GM18868 (cell line): ENCODE data around the gene TAGLN2.

Experiments
- ATAC-seq: cut with Tn5 transposase; IDR thresholded peaks from one replicate; pipeline ENCODE4 v1.9.1; 2021; ENCODE audit warnings: mild to moderate bottlenecking, moderate library complexity; ENCODE audit not compliant: unreplicated experiment

The TAGLN2 gene

DNA sequence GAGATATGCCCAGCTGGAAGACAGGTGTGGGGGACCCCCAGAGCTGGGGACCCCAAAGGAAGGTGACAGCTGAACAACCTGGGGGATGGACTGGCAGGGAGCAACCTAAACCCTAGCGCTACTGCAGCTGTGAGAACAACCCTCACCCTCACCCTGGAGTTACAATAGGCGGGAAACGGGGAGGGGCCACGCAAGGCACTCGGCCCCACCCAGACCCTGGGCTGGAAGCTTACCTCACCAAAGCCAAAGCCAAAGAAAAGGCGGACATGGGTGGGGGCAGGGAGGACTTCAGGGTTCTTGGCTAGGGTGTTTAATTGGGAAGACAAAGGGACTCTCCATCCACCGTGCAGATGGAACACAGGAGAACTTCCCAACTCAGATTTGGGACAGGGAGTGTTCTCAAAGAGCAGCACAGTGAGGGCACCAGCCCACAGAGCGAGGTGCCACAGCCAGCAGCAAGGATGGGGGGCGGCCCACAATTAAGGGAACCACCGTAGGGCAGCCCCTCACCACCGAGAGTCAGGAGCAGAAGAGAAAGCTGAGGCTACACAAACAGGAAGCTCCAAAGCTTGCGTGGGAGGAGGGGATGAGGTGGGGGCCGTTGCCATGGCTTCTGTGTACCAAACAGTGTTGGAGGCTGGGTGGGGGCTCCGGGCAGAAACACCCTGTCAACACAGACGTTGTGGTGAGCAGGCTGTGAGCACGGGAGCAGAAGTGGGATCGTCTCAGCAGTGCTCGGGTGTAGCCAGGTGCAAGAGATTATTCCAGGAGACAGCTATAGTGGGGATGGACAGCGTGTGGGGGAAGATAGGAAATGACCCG is 1.9 kb downstream of the TAGLN2 start:
- peak; percentile 43 for ATAC-seq

DNA sequence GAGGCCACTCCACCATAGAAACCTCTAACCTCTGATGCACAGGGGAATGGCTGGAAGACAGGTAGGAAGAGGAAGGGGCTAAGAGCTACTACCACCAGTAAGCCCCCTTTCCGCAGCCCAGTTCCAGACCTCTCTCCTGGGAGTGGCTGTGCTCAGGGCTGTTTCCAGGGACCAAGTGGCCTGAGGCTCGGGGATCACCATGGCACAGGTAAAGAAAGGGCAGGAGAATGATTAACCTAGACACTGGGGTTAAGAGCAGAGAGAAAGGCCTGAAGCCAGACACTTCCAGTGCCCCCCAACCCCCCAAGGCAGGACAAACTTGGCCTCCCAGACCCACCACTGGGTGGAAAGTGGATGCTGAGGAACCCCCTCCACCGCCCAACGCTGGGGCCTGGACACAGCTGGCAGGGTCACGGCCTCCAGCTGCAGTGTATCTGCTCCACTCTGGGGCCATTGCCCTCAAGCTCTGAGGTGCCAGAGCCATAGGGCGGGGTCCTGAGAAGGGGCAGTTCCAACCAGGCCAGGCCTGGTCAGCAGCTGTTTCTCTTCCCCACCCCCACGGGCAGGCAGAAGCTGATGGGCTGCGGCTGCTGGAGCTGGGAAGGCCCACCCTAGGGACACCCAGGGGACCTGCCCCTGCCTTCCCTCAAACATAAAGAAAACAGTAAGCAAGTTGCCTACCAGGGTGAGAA is 2.6 kb downstream of the TAGLN2 start:
- no peak for ATAC-seq

DNA sequence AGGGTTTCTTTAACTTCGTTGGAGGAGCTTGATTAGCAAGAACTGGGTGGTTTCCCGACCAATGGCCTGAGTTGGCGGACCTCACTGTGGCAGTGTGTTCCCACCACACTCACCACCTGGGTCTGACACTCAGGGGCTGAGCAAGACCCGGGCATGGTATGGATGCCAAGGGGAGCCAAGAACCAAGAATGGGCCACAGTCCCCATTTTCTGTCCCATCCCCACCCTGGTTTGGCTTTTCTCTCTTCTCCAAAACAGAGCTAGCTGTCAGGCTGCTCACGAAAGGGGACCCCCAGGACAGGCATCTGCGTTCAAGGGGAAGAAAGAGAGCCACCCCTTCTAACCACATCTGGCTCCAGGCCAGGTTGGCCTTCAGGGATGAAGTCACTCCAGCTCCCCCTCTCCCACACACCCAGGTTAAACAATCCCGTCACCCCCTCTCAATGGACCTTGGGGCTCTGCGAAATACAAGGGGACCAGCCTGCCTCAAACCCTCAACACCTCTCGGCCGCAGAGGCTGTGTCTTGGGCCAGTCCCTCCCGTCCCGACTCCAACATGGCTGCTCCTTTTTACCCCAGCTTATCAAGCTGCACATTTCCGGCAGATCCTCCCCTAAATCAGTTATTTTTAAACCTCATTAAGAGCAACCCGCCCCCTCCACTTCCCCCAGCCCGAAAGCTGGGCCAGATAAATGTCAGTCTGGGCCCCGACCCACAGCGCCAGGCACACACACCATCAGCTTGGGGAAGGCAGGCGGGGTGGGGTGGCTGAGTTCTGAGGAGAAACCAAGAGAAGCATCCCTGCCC is 3.4 kb downstream of the TAGLN2 start:
- peak; percentile 17 for ATAC-seq

DNA sequence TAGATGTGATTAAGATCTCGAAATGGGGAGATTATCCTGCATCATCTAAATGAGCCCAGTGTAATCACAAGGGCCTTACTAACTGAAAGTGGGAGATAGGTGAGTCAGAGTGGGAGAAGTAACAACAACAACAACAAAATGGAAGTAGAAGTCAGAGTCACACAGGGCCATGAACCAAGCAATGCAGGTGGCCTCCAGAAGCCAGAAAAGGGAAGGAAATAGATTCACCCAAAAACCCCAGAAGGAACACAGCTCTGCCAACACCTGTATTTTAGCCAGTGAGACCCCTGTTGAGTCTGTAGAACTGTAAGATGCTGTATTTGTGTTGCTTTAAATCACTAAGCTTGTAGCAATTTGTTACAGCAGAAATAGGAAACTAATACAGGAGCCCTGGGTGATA is 4.1 kb downstream of the TAGLN2 start:
- ATAC-seq: peak; percentile 28

DNA sequence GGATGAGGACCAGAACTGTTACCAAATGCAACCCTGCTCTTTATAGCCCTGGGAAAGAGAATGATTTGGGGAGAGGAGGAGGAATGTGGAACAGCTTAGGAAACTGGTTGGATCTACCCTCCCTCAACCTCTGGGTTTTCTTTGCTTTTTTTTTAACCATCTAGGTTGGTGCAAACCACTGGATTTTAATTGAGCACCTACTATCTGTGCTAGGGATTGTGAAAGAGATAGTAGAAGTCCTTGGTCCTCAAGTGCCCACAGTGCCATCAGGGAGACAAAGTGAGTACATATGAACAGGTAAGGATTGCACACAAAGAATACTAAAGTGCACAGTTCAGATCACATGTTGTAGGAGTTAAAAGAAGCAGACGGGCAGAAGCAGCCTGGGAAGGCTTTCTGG is 4.7 kb downstream of the TAGLN2 start:
- no peak for ATAC-seq

DNA sequence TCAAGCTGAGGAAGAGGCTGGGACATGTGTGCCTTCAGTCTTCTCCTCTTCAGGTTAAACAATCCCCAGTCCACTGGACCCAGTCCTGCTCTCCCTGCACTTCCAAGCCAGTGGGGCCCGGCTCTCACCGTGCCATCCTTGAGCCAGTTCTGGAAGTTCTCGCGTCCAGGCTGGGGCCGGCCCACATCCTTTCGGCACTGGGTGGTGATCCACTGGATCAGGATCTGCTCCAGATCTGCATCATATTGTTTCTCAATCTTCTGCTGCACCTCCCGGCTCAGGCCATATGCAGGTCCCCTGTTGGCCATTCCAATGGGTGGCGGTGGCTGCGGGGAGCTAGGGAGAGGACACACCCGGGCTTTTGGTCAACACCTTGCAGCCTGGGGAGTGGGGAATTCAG is 5.1 kb downstream of the TAGLN2 start:
- no peak for ATAC-seq

DNA sequence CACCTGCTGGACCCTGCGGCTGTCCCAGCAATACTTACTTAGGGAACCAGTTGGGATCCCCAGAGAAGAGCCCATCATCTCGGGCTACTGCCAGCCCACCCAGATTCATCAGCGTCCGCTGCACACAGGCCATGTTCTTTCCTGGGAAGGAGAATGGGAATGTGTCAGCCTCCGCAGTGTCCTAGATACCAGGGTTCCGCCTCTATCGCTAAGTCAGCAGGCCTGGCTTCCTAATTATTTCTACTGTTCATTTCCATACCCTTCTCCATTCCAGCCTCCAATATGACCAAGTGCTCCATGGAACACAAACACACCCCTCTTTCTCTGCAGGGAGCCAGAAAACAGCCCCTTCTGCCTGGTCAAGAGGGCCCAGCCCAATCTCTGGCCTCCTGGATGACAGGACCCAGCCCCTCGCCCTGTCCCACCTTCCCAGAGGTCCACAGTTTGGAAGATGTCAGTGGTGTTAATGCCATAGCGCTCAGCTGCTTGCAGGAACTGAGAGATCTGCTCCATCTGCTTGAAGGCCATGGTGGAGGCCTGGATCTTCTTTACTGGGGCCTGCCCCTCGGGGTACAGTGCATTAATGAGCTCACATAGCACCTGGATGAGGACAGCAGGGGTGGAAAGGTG is 6.0 kb downstream of the TAGLN2 start:
- no peak for ATAC-seq

DNA sequence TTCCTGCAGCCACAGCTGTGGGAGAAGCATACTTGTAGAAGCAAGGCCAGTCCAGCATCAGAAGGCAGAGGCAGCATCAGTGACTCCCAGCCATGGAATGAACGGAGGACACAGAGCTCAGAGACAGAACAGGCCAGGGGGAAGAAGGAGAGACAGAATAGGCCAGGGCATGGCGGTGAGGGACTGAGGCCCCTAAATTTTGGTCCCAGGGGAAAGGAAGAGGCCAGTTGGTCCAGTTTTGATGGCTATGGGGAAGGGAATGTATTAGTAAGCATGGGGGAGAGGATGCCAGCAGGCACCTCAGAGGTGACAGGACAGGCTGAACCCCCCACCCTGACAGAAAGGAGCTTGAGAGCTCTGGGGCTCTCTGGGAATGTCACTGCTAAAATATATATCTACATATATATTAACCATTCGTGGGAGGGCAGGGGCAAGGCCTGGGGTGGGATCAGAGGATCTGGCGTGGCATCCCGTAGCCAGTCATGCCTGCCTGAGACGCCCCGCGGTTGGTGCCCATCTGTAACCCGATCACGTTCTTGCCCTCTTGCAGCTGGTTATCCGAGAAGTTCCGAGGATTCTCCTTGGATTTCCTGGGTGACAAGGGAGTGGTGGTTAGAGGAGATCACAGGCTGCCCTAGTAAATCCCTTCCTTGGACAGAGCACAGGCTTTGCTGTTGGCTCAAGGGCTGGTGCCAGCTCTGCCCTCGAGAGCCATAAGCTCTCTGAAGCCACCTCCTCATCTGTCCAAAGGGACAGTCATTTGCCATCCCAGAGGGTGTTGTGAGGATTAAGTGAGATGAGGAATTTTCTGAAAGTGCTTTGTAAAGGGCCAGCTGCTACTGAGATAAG is 6.7 kb downstream of the TAGLN2 start:
- no peak for ATAC-seq

DNA sequence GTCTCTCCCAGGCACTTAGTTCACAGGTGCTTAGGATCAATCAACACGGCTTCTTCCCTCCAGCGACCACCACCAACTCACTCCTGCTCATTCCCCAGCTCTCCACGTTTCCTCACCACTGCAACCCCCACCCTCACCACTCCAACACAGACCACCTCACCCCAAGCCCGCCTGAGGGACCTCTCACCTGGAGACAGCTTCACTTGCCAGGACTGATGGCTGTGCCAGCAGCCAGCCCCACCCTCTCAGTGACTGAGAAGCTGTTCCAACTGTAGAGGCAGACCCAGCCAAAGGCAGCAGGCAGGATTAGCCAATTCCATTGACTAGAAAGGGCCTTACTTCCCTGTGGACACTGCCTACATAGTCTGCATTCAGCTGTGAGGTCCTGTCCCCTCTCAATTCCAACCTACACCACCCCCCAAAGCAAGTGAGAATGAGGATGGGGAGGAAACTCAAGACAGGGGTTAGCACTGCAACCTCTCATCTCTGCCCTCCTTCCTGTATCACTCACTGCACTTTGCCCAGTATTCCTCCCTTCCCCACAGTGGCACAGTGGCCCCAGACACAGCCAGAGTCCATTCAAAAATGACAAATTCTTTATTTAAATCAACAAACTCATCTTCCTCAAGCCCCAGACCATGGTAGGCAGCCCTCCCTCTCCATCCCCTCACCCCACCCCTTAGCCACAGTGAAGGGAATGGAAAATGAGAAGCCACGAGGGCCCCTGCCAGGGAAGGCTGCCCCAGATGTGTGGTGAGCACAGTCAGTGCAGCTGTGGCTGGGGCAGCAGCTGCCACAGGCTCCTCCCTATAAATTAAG is 7.6 kb downstream of the TAGLN2 start:
- no peak for ATAC-seq

DNA sequence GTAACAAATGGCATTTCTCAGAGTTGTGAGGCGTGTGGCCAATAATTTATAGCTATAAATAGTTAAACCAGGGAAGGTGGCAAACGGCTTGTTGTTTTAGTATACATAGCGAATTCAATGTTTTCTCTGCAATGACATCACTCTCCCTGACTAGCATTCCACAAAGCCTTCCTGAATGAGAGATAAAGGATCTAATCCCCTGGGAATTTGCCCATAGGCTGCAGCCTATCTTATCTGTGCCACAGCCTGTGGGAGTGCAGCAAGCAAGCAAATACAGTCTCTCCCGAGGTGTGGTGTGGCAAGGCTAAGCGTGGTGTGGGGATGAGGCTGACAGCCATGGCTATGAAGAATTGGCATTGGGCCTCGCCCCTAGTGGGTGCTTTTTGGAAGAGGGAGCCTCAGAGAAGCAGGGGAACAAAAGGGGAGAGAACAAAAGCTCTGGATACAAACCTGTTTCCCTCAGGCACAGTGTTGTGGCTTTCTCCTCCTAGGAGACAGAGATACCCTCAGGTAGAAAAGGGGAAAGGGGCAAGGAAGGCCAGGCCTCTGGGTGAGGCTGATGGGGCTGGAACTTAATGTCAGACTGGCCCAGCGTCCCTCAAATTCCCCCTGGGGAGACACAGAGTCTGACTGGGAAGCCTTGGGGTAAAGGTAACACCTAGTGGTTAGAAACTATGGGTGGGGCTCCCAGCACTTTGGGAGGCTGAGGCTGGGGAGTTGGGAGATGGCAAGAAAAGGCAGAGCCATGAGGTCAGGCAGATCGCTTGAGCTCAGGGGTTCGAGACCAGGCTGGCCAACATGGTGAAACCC is 8.9 kb downstream of the TAGLN2 start:
- no peak for ATAC-seq

DNA sequence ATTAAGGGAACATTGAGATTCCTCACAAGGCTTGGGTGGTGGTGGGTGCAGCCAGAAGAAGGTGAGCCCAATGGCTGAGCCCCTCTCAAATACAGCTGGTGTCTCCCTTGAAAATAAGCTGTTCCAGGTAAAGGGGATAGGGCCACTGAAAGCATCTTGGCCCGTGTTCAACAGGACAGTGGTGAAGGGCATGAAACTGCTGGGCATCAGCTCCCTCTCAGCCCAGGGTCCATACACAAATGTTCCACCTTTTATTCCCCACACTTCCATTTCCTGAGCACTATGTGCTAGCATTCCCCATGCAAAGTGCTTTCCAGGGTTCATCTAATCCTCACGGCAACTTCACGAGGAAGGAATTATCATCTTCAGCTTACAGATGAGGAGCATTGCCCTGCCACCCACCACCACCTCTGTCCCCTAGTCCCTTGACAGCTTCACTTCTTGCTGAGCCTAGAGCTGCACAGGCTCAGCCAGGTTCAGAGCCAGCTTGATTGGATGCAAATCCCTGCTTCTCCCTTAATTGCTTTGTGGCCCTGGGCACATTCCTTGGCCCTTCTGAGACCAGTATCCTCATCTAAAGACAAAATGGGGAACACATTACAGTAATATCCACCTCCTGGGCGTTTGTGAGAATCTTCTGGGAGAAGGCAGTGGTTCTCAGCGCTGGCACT is 9.6 kb downstream of the TAGLN2 start:
- ATAC-seq: no peak

DNA sequence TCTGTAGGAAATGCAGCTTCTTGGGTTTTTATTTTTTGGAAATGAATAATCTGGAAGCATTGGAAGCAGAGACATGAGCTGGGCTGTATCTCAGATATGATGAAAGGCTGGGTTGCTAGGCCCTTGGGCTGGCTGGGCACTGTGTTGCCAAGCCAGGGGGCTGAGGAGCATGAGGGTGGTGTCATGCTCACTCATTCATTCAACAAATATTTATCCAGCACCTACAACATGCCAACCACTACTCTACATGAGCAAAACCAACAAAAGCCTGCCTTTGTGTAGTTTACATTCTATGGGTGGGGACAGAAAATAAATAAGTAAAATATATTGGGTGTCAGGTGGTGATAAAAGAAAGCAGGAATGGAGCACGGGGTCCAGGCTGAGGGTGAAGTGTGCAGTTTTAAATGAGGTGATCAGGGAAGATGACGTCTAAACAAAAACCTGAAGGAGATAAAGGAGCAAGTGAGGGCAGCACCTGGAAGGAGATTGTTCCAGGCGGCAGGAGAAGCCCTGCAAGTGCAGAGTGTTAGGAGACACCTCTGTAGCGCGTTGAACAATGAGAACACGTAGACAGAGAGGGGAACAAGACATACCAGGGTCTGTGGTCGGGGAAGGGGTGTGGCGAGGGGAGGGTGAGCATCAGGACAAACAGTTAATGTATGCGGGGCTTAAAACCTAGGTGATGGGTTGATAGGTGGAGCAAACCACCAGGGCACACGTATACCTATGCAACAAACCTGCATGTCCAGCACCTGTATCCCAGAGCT is 10.9 kb downstream of the TAGLN2 start:
- no peak for ATAC-seq

DNA sequence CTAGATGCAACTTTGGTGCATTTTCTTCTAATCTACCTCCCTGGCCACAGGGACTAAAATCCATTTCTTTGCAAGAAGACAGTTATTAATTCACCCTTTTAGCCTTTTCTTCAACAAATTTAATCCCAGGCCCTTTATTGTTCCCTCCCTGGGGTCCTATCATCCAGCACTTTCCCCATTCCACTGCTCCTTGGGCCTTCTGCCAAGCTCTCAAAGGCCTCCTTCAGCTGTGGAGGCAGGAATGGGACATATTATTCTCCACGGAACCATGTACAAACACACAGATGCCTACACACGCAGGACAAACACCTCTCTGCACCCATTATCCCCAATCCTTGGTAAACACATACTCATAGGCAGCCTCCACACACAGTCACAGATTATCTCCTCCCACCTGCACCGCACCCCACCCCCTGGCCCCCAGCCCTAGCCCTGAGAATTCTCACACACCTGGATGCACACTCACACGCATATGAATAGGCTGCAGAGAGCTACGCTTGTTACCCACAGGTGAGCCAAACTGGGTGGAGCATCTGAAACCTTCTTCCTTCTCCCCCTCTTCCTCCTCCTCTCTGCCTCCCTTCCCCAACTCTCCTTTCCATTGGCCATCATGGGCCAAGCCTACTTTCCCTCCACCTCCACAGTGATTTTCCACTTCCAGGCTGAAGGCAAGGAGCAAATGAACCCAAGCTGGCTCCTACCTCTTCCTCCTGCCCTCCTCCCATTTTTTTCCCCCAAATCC is 11.7 kb downstream of the TAGLN2 start:
- ATAC-seq: no peak

DNA sequence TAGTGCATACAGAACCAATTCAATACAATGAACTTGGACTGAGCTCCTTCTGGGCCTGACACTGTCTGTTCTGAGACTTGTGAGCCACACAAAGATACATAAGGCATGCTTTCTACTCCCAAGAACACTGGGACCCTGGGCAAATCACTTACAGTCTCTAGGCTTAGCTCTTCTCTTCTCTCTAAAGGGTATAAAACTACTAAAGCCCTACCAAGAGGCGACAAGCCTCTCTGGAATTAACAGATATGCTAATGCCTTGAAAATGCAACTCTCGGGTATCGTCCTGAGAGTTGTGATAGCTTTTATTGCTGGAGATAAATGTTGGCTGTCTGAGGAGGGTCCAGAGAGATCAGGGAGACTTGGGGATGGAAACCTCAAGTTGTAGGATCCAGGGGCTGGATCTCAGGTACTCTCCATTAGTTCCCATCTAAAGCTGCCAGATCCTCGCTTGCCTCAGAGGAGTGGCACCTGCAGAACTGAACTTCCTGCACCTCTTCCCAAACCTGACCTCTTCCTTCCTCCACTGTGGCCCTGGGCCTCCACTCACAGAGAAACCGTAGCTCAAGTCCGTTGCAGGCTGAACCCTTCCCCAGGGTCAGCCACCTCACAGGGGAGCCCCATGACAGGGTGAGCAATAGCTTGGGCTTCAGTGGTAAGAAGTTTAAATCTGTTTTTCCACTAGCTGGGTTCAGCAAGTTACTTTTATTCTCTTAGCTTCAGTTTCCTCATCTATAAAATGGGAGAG is 13.8 kb downstream of the TAGLN2 start:
- no peak for ATAC-seq

DNA sequence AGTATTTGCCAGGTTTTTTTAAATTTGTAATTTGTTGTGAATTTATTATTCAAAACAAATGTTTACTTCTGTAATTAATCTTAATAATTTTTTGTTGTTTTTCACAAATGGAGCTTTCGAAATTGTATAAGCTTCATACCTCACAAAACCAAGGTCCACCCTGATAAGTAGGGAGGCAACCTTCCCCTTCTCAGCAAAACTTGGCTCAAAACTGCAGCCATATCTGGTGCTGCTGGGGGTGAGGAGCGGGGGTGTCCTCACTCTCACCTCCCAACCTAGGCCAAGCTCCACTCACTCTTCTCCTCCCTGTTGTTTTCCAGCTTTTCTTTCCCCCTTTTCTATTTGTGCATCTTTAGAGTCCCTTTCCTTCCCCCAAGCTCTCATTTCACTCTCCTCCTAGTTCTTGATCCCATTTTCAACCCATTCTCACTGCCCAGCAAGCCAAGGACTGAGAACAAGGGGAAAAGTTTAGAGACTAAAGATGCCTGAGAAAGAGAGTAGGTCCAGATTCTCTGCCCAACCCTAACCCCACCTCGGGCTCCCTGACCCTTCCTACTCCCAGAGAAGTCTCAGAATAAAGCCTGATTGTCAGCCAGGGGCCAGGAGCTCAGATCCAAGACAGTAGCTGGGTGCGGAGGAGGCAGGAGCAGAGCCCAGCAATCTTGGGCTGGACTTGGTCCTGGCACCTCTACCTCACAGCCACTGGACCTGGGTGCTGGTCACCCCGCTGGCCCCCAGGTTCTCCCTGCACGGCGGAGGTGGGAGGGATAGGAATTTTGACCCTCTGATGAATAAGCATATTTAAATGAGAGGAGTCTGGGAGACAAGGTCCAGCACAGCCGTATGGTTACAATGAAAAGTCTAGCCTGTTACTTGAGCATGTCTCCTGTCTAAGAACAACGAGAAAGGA is 17.0 kb downstream of the TAGLN2 start:
- no peak for ATAC-seq
